Central memory CD4-positive, alpha-beta T cell (primary cell): ENCODE results near the gene IL17C.
"Not testable (repeated sequence)": the region's sequence is repeated elsewhere in the genome, so short reads cannot be mapped to it uniquely, and the experiment has no call there.

Experiments
- DNase-seq: peaks from one replicate; pipeline ENCODE4 v3.0.0; 2022
- total RNA-seq, 3 experiments: gene quantifications; one replicate each; lab custom pipeline; 2026; lab: John Stamatoyannopoulos, UW

Gene IL17C, protein sequence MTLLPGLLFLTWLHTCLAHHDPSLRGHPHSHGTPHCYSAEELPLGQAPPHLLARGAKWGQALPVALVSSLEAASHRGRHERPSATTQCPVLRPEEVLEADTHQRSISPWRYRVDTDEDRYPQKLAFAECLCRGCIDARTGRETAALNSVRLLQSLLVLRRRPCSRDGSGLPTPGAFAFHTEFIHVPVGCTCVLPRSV
- 0 to 0.11 (median 0.04) reads per million in 3 experiments for total RNA-seq

DNA sequence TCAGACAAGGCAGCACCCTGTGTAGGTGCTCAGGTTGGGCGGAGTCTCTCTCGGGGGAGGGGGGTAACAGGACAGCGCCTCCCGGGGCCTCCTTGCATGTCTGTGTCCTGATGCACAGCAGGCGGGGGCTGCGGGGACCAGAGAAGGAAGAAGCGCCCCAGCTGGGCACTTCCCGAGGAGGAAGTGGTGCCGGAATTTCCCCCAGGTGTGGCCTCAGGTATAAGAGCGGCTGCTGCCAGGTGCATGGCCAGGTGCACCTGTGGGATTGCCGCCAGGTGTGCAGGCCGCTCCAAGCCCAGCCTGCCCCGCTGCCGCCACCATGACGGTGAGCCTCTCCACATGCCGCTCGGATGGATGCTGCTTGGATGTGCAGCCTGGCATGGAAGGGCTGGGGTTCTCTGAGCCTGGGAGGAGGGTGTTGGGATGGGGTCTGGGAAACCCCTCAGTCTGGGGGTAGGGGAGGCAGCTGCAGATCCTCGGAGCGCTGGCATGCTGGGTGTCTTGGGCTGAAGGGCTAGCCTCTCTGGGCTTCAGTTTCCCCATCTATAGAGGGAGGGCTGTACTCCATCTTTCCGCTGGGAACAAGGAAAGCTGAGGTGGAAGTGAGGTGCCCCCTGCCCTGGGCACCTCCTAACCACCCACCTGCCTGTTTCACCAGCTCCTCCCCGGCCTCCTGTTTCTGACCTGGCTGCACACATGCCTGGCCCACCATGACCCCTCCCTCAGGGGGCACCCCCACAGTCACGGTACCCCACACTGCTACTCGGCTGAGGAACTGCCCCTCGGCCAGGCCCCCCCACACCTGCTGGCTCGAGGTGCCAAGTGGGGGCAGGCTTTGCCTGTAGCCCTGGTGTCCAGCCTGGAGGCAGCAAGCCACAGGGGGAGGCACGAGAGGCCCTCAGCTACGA is at the start of gene IL17C:
IL17C (plus strand) TSS at position 250 of the 908 bp plus-strand sequence; CDS start at position 320, 70 bp downstream.
- DNase-seq = peak; percentile 35

DNA sequence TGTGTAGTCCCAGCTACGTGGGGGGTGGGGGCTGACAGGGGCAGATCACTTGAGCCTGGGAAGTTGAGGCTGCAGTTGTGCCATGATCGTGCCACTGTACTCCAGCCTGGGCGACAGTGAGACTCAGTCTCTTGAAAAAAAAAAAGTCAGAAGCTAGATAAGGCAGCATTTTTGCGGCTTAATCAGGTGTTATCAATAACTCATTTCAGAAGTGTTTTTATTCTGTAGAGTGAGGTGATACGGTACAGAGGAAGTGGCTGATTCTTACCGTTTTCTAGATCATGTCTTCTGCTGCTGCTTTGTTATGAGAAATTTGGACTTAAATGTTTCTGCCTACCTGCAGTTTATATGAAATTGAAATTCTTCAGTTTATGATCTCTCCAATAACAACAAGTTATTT is 49.6 kb upstream of the IL17C start:
- DNase-seq = no peak

DNA sequence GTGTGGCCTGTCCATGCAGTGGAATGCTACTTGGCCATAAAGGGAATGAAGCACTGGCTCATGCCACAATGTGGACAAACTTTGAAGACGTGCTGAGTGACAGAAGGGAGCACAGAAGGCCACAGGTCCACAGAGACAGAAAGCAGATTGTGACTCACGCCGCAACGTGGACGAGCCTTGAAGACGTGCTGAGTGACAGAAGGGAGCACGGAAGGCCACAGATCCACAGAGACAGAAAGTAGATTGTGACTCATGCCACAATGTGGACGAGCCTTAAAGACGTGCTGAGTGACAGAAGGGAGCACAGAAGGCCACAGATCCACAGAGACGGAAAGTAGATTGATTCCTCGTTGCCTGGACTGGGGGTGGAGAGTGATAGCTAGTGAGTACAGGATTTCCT is 48.9 kb upstream of the IL17C start:
- DNase-seq = no peak

DNA sequence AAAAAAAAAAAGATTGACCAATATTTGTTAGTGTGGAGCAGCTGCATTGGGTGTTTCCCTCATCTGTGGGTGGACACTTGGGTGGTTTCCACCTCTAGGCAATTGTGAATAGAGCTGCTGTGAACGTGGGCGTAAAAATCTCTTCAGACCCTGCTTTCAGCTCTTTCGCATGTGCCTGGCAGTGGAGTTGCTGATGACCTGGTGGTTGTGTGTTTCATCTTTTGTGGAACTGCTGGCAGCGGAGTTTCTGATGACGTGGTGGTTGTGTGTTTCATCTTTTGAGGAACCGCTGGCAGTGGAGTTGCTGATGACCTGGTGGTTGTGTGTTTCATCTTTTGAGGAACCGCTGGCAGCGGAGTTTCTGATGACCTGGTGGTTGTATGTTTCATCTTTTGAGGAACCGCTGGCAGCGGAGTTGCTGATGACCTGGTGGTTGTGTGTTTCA is 46.8 kb upstream of the IL17C start:
- no peak for DNase-seq

DNA sequence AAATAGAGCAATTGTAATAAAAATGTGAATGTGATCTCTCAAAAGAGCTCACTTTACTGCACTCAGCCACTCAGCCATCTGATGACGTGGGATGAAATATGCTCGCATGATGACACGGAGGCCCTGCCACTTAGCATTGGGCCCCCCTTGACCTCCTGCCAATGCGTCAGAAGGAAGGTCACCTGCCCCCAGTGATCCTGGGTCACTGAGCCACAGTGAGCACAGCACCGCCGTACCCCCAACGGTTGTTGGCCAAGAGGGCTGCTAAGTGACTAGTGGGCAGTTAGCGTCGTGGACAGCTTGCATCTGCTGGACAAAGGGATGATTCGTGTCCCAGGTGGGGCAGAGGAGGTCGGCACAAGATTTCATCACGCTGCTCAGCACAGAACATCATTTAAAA is 45.3 kb upstream of the IL17C start:
- DNase-seq = no peak

DNA sequence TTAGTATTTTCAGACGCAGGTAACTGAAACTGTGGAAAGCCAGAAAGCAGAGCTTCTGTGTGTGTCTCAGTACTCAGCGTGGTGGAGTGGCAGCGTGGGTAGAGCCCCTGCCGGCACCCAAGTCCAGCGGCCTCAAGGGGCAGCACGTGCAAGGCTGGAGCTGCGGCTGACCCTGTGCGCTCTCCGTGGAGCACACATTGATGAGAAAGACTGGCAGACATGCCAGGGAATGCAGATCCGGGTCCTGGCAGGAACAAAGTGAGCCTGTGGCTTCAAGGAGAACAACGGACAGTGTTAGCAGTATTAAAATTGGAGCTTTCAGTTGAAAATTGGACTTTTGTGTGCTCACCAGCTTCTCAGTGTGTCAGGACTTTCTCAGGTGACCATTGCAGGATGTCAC is 44.9 kb upstream of the IL17C start:
- DNase-seq = no peak

DNA sequence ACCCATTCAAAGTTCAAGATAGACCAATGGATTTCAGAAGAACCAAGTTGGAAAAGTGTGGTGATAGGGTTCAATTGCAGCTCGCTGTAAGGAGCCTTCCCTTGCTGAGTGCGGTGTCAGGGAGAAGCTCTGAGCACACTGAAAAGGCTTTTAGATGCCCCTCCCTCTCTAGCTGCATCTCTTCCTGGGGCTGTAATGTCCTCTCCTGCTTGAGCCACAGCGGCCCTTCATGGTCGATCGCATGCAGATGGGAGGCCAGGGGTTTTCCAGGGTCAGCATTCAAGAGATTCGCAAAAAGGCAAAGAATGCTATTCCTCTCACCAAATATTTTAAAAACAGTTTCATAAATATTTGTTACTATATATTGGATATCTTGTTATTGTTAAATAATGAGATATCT is 44.5 kb upstream of the IL17C start:
- no peak for DNase-seq

DNA sequence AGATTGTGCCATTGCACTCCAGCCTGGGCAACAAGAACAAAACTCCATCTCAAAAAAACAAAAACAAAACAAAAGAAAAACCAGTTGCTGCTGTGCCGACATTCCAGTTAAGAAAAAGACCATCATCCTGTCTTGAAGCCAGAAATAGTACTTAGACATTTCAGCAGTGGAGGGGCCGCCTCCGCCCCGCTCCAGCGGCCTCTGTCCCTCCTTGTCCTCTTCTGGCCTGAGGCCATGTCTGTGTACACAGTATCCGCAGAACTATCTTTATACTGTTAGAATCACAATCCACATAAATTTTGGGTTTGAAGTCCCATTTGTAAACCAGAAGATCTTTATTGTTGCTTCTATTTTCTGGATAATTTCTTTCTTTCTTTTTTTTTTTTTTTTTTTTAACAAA is 43.3 kb upstream of the IL17C start:
- no peak for DNase-seq

DNA sequence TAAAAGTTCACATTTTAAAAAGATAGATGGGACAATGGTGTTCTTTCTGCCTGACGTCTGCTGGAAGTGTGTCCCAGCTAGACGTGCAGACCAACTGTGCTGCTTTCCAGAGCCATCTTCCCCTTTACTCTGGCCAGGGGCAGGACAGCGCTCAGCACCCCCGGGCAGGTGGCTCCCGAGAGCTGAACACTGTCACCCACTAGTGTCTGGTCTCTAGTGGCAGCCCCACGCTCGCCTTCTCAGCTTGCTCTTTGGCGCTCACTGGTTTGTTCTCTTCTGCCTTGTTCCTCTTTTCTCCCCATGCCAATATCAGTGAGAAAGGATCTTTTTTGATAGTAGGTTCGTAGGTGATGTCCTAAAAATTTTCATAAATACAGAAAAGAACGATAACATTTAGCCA is 42.5 kb upstream of the IL17C start:
- no peak for DNase-seq

DNA sequence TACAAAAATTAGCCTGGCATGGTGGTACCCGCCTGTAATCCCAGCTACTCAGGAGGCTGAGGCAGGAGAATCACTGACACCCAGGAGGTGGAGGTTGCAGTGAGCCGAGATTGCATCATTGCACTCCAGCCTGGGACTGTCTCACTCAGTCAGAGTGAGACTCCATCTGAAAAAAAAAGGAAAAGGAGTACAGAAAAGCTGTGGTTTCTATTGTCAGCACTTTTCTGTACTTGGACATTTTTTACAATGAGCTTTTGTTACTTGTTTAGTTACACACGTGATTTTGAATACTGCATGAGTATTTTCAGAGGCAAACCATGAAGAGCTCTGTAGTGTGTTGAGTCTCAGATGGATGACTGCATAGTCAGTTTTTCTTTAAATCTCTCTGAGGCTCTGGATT is 41.9 kb upstream of the IL17C start:
- DNase-seq = no peak

DNA sequence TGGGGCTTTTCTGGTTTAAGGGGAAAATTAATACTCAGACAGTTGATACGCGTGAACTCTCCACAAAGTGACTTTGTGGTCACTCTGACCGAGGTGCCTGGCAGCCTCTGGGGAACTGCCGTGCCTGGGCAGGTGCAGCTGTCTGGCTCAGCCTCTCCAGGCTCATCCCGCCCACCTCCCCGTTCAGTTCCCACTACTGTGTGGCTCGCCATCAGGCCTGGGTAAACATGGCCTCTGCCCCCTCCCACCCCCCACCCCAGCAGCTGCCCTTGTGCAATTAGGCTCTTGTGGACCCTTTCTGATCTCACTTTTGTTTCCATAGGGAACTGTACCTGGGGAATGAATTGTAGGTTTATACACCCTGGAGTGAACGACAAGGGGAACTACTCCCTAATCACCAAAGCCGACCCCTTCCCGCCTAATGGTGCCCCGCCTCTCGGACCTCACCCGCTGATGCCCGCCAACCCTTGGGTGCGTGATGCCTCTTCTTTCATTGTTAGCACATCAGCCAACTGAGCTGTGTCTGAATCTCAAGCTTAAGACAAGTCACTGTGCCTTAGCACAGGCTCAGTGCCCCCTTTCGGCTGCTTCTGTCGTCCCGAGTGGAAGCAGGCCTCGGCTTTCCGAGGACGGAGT is 40.4 kb upstream of the IL17C start:
- DNase-seq = no peak

DNA sequence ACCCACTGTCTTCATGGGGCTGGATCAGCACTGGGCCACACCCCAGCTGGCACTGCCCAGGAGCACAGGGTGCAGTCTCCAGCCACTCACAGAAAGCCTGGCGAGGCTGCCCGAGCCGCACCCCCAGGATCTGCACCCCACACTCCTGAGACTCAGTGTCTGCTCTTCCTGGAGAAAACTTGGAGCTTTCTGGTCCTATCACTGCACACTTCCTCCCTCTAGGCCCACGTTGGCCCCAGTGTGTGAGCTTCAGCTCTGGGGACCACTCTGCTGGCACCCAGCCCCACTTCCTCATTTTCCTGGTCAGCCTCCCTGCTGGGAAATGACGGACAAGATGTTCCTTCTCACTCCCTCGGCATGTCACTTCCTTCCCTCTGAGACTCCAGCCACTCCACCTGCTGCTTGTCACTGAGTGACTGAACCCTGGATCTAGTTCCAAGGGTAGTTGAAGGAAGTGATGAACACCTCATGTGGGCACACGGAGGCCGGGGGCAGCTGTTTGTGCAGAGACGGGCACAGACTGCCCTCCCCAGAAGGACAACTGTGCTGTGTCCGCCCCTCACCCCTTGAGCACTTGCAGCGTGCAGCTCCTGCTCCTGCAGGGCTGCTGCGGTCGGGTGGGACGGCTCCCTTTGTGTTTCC is 39.2 kb upstream of the IL17C start:
- no peak for DNase-seq

DNA sequence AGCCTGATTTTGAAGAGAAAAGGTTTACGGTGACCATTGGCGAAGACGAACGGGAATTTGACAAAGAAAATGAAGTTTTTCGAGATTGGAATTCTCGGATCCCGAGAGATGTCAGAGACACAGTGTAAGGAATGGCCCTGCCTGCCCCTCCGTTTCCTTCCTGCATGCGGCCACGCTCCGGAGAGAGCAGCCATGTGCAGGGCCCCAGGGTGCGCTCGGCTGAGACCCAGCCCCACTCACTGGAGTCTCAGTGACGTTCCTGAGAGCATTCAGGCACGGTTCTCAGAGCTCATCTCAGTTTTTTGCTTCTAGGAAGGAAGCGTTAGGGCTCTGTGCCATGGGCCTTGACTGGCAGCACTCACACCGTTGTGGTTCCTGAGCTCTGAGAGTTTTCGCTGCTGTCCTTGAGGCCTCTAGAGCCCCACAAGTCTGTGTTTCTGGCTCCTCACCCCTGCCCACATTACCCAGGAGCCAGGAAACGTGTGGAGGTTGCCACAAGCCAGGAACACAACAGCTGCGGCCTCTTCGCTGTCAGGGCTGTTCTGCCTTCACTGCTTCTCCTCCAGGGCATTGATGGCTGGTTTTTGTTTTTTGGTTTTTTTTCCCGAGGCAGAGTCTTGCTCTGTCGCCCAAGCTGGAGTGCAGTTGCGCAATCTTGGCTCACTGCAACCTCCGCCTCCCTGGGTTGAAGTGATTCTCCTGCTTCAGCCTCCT is 38.4 kb upstream of the IL17C start:
- no peak for DNase-seq

DNA sequence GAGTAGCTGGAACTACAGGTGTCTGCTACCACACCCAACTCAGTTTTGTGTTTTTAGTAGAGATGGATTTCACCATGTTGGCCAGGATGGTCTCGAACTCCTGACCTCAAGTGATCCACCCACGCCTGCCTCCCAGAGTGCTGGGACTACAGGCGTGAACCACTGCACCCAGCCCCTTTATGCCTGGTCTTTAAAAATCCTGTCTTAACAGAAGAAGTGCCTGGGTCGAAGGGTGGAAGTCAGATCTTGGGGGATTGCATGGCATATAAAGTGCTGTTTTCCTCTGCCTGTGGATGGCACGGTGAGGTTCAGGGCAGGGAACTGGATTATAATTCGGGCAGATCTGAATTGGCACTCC is 37.9 kb upstream of the IL17C start:
- DNase-seq = no peak

DNA sequence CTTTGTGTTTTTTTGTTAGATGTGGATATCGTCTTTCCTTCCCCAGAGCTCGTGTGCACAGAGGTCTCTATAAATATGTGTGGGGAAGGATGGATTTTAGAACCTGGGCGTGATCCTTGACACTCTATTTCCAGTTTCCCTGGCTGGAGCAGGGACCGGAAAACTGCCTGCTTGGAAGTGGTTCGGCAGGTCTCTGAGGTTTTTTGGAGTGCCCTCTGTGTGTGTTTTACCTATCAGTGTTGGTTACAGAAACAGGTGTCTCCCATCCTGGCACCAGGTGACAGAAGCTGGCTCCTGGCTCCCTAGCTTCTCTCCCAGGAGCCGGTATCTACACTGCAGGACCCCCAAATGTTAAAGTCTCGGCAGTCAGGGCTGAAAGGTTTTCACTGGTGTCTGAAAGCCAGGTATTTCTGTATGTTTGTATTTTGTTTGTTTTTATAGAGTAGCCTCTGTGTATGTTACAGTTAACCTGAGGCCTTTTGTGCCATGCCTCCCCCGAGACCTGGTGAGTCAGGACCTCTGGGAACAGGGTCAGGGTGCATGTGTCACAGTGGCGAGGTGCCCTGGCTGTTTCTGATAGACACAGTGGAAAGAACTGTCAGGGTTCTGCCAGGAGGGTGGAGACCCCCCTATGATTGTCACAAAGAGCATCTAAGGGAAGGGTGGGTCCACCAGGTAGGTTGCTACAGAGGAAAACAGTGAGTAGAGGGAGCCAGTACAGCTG is 36.9 kb upstream of the IL17C start:
- DNase-seq = no peak

DNA sequence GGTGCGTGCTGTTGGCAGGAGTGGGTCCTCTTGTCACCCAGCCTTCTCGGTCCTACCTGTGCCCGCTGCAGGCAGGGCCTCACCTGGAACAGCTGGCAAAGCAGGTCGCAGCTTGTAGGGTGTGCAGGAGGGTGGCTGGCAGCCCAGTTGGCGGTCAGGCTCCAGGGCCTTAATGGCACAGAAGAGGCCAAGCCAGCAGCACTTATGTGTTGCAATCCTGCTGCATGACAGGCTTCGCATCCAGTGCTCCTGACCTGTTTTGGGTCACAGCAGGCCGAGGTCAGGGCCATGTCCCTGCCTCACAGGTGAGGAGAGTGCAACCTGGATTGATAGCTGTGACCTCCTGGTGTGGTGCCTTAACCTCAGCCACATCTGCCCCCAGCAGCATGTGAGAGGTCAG is 36.3 kb upstream of the IL17C start:
- DNase-seq = no peak

DNA sequence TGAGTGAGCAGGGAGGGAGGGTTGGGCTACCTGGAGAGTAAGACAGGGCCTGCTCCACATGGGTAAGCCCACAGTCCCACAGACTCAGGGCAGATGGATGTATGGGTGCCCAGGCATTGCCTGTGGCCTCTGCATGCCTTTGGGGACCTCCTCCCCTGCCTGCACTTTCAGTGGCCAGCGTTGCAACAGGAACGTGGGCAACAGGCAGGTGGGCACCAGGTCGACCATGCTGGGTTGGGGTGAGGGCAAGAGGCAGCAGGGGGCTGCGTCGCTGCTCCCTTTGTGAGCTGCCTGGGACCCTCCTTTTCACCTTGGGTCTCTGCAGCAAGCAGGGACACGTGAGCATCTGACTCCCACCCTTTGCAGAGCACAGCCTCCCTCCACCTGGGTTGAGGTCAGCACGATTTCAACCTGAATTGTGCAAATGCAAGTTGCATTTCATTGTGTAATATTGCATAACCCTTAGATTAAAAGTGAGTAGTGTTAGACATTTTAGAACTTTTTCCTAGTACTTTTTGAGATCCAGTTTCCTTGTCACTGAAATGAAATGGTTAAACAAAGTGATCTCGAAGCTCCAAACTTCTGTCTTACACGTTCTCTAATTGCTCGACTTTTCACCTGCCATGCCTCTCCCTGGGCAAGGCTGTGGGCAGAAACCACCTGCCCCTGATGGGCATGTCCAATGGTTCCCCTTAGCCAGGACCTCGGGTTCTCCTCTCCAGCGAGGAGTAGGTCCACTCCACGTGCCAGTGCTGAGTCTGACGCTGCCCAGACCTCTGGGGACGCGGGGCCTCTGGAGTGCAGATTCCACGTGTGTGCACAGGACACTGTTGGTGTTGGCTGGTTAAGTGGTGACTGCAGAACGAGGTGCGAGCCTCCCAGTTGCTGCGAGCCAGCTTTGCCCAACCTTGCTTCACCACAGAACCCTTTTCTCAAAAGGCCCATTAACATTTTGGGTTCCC is 32.9 kb upstream of the IL17C start:
- DNase-seq = no peak

DNA sequence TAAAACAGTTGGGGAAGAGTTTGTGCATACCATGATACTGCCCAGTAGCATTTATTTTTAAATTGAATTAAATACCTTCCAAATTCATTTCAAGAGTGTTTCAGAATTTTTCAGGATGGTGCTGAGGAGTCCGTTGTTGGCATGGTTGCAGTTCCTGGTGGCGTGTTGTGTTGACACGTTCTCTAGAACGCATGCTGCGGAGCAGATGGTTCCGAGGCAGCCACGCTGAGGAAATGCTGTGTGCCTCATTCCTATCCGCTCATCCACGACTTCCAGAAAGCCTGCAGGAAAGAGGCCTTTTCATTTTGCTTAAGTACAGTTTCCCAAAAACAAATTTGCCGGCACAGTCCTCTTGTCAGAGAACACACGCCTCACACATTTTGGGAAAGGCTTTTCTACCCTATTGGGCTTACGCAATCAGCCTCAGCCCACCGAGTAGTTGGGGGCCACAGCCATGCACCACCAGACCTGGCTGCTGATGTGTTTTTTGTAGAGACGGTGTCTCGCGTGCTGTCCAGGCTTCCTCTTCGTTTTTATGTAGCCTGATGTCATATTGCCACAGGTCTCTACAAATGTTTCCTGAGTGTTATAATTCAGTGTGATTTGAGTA is 32.1 kb upstream of the IL17C start:
- no peak for DNase-seq

DNA sequence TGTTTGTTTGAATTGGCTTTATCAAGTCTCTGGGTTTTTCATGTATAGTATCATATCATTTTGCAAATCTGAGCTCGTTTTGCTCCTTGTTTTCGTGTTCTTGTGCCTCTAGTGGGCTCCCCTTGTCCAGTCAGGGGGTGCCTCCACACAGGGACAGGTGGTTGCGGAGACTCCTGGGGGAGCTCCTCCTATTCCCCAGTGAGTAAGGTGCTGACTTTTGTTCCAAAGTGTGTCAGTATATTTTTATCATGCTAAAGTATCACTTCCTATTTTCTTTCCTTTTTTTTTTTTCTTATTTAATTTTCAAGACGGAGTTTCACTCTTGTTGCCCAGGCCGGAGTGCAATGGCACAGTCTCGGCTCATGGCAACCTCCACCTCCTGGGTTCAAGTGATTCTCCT is 30.3 kb upstream of the IL17C start:
- no peak for DNase-seq

DNA sequence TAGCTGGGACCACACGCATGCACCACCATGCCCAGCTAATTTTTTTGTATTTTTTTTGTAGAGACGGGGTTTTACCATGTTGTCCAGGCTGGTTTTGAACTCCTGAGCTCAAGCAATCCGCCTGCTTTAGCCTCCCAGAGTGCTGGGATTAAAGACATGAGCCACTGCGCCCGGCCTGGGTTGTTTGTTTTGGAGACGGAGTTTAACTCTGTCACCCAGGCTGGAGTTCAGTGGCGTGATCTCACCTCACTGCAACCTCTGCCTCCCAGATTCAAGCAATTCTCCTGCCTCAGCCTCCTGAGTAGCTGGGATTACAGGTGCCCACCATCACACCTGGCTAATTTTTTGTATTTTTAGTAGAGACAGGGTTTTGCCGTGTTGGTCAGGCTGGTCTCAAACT is 28.9 kb upstream of the IL17C start:
- not testable (repeated sequence) for DNase-seq
